ENCODE results near the gene SPNS2. TPM values are rescaled to one million over a fixed set of nuclear protein-coding genes. Genes with fewer than 3 reads are reported as not detected.

The SPNS2 gene
- total and polyA plus RNA-seq, 2 donors (not counting 1 experiment from before 2014, with no cell fraction given) = 0.48 TPM; not detected in 1

GRCh38 chr17:4472286-4472685 lies 26.4 kb upstream of the SPNS2 start:
- TF ChIP-seq, protein P1, sequence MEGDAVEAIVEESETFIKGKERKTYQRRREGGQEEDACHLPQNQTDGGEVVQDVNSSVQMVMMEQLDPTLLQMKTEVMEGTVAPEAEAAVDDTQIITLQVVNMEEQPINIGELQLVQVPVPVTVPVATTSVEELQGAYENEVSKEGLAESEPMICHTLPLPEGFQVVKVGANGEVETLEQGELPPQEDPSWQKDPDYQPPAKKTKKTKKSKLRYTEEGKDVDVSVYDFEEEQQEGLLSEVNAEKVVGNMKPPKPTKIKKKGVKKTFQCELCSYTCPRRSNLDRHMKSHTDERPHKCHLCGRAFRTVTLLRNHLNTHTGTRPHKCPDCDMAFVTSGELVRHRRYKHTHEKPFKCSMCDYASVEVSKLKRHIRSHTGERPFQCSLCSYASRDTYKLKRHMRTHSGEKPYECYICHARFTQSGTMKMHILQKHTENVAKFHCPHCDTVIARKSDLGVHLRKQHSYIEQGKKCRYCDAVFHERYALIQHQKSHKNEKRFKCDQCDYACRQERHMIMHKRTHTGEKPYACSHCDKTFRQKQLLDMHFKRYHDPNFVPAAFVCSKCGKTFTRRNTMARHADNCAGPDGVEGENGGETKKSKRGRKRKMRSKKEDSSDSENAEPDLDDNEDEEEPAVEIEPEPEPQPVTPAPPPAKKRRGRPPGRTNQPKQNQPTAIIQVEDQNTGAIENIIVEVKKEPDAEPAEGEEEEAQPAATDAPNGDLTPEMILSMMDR (IDR thresholded peaks at IDR 0.05) = no peak
- no peak for TF ChIP-seq EZH2 (IDR thresholded peaks at IDR 0.05; ENCODE audit: borderline replicate concordance, insufficient read depth, low read depth, low read length, poor library complexity, severe bottlenecking)
- Histone ChIP-seq H3K4me2 (replicated peaks; ENCODE audit: low read depth, low read length, poor library complexity, severe bottlenecking) (no peak overlapping the region), H2AFZ (ENCODE audit: insufficient read depth, low read depth, low read length, poor library complexity, severe bottlenecking) (no peak overlapping the region), H3K9ac (ENCODE audit: low read length) (no peak overlapping the region), H3K79me2 (ENCODE audit: control insufficient read depth, insufficient read depth, low read length) (no peaks in the 10 kb centered on the region), H3K4me1 (ENCODE audit: control insufficient read depth in 2 of 2, insufficient read depth in 2 of 2, low read length in 2 of 2) (no peaks in the 10 kb centered on the region), H3K27me3 (replicated peaks in 1 of 4; ENCODE audit: control extremely low read depth in 1 of 4, control insufficient read depth in 3 of 4, insufficient read depth in 4 of 4, low read length in 3 of 4) (no peaks in the 10 kb centered on the region), H3K27ac (ENCODE audit: low read length in 2 of 2) (no peak overlapping the region), H4K20me1 (ENCODE audit: control insufficient read depth, insufficient read depth, low read length, poor library complexity, severe bottlenecking) (no peaks in the 10 kb centered on the region), H3K9me3 (ENCODE audit: control extremely low read depth in 1 of 3, control insufficient read depth in 2 of 3, insufficient read depth in 1 of 3, low read length in 2 of 3) (no peaks in the 10 kb centered on the region), H3K36me3 (replicated peaks in 1 of 2; ENCODE audit: control extremely low read depth in 1 of 2, control insufficient read depth in 1 of 2, extremely low read depth in 1 of 2, insufficient read depth in 2 of 2, low read length in 1 of 2) (no peaks in the 10 kb centered on the region), H3K4me3 (ENCODE audit: control extremely low read depth in 1 of 5, extremely low read depth in 1 of 5, insufficient read depth in 1 of 5, low read depth in 2 of 5, low read length in 4 of 5) (no peak overlapping the region)
- H3K4me1 Mint-ChIP-seq = no peaks in the 10 kb centered on the region
- DNase-seq (no peak), ATAC-seq (ENCODE audit: low read depth) (no peak)
- 100% methylated on average over 1 of the region's 3 CpGs for WGBS (ENCODE audit: insufficient coverage)
- no peaks in the 10 kb centered on the region for H3K9me3 Mint-ChIP-seq (ENCODE audit: insufficient read depth)
- peaks cover 7% of the 10 kb centered on the region for H3K27me3 Mint-ChIP-seq
- intact Hi-C loops (cut with micrococcal nuclease) = no loop called here
- no peak overlapping the region for H3K4me3 Mint-ChIP-seq
- CTCF ChIA-PET = interaction anchor here (0.6 kb wide), 2 partner anchors 411 to 941 kb away, joined by 3 to 4 read pairs; no protein-coding TSS in a partner anchor
- no peak overlapping the region for H3K27ac Mint-ChIP-seq
- POLR2A ChIA-PET = no interaction called here

DNA sequence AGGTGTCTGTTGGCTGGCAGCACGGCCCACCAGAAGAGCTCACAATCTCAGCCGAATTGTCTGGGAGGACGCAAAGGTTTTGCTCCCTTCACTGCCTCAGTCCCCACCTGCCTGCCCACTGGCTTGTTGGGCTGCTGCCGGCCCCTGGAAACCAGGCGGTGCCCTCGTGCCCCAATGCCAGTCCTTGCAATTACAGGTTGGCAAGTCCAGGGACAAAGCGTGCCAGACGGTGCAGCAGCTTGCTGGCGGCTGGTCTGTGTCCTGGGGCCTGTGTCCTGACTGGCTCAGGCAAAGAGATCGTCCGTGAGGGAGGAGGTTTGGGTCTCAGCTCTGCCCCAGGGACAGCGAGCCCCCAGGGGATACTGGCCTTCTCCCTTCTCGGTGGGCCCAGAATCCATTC lies 24.6 kb upstream of the SPNS2 start:
- Histone ChIP-seq H3K27me3 (replicated peaks in 1 of 4; ENCODE audit: control extremely low read depth in 1 of 4, control insufficient read depth in 3 of 4, insufficient read depth in 4 of 4, low read length in 3 of 4) (no peaks in the 10 kb centered on the region), H4K20me1 (ENCODE audit: control insufficient read depth, insufficient read depth, low read length, poor library complexity, severe bottlenecking) (no peaks in the 10 kb centered on the region), H3K4me1 (ENCODE audit: control insufficient read depth in 2 of 2, insufficient read depth in 2 of 2, low read length in 2 of 2) (no peaks in the 10 kb centered on the region), H3K4me2 (replicated peaks; ENCODE audit: low read depth, low read length, poor library complexity, severe bottlenecking) (no peak overlapping the region), H3K36me3 (replicated peaks in 1 of 2; ENCODE audit: control extremely low read depth in 1 of 2, control insufficient read depth in 1 of 2, extremely low read depth in 1 of 2, insufficient read depth in 2 of 2, low read length in 1 of 2) (no peaks in the 10 kb centered on the region), H3K9me3 (ENCODE audit: control extremely low read depth in 1 of 3, control insufficient read depth in 2 of 3, insufficient read depth in 1 of 3, low read length in 2 of 3) (no peaks in the 10 kb centered on the region), H2AFZ (ENCODE audit: insufficient read depth, low read depth, low read length, poor library complexity, severe bottlenecking) (no peak overlapping the region), H3K4me3 (ENCODE audit: control extremely low read depth in 1 of 5, extremely low read depth in 1 of 5, insufficient read depth in 1 of 5, low read depth in 2 of 5, low read length in 4 of 5) (no peak overlapping the region), H3K27ac (ENCODE audit: low read length in 2 of 2) (no peak overlapping the region), H3K79me2 (ENCODE audit: control insufficient read depth, insufficient read depth, low read length) (no peaks in the 10 kb centered on the region), H3K9ac (ENCODE audit: low read length) (no peak overlapping the region)
- Mint-ChIP-seq H3K4me1 (no peaks in the 10 kb centered on the region), H3K27me3 (peaks cover 7% of the 10 kb centered on the region), H3K4me3 (no peak overlapping the region), H3K9me3 (ENCODE audit: insufficient read depth) (no peaks in the 10 kb centered on the region), H3K27ac (no peak overlapping the region)
- intact Hi-C loops (cut with micrococcal nuclease) = no loop called here
- DNase-seq (no peak), ATAC-seq (ENCODE audit: low read depth) (no peak)
- CTCF ChIA-PET = no interaction called here
- WGBS (ENCODE audit: insufficient coverage) = 94% methylated on average over 13 of the region's 13 CpGs
- POLR2A ChIA-PET = no interaction called here
- TF ChIP-seq, protein P1 (IDR thresholded peaks at IDR 0.05) = no peak
- no peak for TF ChIP-seq EZH2 (IDR thresholded peaks at IDR 0.05; ENCODE audit: borderline replicate concordance, insufficient read depth, low read depth, low read length, poor library complexity, severe bottlenecking)

Measured in B cell (primary cell).